EH (cell line): Measurements from ENCODE around the gene SPRN.
"Not testable (repeated sequence)": the region's sequence is repeated elsewhere in the genome, so short reads cannot be mapped to it uniquely, and the experiment has no call there.

Experiments used
- DNase-seq: peaks from one replicate; pipeline ENCODE4 v3.0.0-alpha.2; 2015; ENCODE audit warnings: low read depth

The SPRN gene, protein sequence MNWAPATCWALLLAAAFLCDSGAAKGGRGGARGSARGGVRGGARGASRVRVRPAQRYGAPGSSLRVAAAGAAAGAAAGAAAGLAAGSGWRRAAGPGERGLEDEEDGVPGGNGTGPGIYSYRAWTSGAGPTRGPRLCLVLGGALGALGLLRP

DNA sequence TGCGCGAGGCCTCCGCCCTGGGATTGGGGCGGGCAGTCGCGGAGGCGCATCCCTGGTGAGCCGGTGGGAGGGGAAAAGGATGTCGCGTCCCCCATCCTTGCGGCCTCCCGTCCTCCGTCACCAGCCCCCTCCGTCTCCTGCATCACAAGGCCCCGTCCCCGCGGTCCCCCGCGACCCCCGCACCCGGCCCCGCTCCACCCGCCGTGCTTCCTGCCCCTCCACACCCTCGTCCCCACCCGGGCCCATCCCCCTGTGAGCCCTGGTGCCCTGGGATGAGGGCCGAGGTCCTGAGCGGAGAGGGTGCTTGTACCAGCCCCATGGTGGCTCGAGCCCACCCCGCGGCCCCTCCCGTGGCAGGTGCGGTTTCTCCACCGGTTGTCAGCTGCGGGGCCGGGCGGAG is at the start of gene SPRN:
Gene SPRN, minus strand, starts transcription at position 25 of the 400 bp plus-strand sequence. CDS start 944 bp downstream, outside the sequence.
- not testable (repeated sequence) for DNase-seq

DNA sequence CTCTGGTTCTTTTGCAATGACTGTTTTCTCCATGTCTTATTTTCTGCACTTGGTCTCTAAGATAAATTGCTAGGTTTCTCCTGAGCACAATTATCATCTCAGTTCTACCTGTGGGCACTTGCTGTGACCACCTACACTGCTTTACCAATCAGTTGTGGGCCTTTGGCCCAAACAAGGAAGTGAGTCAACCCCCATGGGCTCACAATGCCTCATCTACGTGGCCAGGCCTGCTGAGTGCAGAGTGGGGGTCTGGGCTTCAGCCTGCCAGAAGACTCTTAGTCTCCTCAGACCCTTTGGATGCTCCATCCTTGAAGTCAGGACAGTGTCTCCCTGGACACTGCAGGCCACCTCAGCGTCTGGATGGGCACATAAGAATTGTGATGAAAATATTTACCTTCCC is 49.6 kb upstream of the SPRN start:
- no peak for DNase-seq

DNA sequence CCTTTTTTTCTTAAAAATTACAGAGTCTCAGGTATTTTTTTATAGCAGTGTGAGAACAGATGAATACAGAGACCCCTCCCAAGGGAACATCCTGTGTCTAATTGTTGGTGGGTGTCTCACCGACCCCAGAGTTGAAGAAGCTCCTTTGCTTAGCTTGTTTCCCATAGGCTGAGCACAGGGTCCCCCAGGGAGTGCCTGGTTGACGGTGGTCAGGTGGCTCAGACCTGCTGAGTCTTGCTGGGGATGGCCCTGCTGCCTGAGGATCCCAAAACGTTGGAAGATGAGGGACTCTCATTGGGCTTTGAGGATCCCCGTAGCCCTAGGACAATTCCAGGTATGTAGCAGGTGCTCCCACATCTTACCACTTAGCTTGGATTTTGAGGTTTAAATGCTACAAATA is 48.8 kb upstream of the SPRN start:
- DNase-seq, result no peak

DNA sequence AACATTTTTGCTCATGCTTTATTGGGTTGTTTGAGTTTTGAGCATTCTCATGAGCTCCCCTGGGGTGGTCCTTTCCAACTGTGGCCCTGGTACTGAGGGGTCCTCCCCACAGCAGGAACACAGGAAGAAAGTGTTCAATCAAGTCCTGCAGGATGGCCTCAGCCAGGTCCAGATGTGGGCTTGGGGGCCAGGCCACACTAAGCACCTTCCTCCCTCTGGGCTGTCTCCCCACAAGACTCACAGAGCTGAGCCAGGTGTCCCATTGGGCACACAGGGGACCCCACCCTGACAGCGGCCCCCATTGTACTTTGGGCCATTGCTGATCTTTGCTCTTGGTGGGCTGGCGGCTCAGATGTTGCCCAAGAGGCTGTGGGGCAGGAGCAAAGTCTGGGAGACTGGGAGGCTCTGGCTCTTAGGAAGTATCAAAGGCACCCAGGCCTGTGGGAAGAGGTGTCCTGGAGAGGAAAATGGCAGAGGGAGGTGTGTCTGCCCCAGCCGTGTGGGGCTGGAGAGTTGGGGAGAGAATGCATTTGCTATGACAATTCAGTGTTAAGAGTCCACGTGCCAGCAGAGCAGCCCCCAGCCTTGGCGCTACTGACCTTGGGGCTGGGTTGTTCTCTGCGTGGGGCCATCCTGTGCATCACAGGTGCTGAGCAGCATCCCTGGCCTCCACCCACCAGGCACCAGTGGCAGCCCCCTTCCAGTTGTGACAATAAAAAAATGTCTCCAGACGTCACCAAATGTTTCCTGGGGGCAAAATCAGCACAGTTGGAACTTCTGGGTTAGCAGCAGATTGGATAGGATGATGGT is 47.1 kb upstream of the SPRN start:
- no peak for DNase-seq

DNA sequence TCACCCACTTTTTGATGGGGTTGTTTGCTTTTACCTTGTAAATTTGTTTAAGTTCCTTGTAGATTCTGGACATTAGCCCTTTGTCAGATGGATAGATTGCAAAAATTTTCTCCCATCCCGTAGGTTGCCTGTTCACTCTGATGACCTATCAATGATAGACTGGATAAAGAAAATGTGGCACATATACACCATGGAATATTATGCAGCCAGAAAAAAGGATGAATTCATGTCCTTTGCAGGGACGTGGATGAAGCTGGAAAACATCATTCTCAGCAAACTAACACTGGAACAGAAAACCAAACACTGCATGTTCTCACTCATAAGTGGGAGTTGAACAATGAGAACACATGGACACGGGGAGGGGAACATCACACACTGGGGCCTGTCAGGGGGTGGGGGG is 44.8 kb upstream of the SPRN start:
- not testable (repeated sequence) for DNase-seq

DNA sequence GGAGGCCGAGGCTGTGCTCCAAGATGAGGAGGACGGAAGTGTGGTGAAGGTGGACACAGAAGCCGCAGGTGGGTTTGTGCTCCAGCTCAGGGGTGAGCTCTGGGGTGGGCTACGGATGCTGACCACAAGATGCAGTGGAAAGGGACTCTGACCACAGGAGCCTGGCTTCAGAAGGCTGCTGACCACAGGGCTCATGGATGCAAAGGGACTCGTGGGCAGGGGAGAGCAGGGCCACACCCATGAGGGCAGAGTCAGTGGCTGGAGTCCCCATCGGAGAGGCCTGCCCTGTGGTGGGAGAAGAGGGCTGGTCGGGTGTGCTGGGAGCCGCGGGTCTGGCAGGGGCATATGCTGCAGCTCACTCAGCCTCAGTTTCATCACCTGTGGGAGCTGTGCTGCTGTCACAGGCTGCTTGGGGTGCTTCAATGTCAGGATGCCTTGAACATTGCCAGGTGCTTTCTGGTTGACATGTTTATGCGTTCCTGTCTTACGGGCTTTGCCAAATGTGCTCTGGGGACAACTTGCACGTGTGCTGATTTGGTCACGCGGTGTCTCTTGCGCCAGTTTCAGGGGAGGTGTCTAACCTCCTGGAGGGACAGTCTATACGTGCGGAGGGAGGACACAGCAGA is 43.0 kb upstream of the SPRN start:
- no peak for DNase-seq

DNA sequence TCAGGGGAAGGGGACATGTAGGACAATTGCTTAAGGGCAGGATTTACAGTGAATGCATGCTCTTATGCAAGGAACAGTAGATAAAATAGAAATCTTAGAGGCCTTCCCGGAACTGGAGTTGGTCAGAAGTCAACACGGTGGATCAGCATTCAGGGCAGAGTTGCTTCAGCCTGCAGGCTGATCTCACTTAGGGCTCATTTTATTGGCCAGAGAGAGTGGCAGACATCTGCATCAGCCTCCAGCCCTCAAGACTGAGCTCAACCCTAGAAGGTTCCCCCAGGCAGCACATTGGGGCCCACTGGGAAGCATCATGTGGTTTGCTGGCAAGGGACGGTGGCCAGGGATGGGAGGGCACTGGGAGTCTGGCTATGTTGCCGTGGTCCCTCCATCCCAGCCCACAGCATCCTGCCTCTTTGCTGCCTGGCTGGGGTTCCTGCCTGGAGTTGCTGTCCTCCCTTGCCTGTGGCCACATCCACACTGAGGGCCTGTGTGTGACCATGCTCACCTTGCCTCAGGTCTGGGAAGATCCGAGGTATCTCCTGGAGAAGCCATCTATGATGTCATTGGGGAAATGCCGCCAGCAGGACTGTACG is 42.4 kb upstream of the SPRN start:
- no peak for DNase-seq

DNA sequence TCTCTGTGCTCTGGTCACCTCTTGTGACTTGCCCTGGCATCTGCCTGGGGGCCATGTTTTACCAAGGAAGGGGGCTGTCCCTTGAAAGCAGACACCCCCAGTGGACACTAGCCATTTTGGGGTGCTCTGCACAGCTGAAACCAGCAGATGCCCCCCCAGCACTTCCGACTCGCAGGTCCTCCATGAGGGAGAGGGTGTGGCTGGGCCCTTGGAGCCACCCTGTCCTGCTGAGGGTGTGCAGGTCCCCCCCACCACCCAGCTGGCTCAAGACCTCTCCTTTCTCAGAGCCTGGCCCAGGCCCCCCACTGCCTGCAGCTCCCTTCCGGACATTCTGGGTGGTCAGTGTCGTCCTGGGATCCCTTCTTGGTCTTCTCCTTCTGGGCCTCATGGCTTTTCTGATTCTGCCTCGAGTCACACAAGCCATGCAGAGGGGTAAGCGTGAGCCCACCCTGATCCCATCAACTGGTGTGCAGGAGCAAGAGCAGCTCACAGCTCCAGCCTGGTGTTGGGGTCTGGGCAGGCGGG is 41.6 kb upstream of the SPRN start:
- DNase-seq, result no peak

DNA sequence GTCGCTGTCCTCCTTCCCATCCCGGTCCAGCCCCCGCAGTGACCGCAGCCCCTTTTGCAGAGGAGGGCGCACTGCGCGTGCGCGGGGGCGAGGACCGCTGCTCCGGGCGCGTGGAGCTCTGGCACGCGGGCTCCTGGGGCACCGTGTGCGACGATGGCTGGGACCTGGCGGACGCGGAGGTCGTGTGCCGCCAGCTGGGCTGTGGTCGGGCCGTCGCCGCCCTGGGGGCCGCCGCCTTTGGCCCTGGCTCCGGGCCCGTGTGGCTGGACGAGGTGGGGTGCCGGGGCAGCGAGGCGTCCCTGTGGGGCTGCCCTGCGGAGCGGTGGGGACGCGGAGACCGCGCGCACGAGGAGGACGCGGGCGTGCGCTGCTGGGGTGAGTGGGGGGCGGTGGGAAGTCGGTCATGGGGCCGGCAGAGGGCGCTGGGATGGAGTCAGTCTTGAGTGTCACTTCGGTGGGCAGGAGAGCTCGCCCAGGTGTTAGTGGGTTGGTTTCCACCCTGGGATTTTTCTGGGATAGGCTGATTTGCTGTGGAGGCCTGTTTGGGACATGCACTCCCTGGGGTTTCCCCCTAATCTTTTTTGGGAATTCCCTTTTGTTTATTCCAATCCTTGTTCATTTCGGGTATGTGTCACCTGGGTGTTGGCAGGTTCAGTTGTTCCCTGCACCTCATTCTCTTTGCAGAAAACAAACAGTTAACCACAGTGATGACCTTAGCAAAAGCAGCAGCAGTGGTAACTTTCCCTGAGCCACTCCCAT is 40.9 kb upstream of the SPRN start:
- no peak for DNase-seq

DNA sequence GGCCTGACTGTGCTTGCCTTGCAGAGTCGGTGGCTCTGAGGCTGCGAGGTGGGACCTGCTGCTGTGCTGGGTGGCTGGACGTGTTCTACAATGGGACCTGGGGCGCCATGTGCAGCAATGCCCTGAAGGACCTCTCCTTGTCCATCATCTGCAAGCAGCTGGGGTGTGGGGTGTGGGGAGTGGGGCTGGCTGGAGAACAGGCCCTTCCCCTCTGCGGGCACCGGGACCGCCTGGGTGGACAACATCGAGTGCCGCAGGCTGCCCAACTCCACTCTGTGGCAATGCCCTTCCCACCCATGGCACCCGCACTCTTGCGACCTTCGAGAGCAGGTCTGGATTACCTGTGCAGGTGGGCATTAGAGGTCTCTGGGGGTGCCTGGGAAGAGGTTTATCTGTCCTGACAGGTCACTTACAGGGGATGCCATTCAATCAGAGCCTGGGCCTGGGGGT is 40.2 kb upstream of the SPRN start:
- DNase-seq, result no peak

DNA sequence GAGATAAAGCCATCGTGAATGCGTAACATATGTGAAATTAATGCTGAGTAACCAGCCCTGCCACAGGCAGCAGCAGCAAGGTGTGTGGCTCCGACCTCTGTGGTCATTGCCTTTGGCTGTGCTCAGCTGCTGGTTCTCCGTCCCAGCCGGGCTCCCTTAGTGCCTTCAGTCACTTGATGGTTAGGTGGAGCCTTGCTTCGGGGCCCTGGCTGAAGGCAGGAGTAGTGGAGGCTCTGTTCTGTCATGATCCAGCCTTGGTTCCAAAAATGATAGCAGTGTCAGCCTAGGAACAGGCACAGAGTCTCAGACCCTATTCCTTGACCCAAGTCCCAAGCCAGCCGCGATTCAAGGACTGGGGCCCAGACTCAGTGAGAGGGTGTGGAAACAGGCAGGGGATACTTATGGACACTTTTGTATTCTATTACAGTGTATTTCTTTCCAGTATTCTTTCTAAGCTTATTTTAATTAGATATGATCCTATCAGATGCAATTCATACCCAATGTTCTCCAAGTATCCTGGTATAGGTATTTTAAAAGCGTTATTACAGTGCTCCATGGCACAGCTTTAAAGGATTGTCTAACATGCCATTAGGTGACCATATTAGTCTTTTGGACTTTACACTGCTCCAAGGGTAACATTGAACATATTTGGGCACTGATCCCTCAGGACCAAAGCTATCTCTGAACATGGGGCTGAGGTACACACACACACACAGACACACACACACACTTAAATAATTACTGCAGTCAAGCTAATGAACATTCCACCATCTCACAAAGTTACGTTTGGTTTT is 38.3 kb upstream of the SPRN start:
- DNase-seq, result no peak

DNA sequence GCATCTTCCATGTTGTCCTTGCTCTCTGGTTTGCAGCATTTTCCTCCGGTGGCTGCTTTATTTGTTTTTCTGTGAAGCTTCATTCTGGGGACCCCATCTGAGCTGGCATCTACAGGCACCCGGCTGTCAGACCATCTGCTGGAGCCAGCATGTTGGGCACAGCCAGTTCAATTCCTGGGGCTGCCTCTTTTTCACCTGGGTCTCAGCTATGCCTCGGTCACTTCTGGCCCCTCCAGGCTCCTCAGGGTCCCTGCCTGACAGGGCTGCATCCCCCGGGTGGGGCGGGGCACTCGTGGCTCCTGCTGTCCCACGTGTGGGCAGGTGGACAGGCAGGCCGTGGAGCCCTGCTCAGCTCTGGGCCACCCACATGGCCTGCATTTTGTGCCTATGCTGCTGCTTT is 37.4 kb upstream of the SPRN start:
- DNase-seq, result no peak

DNA sequence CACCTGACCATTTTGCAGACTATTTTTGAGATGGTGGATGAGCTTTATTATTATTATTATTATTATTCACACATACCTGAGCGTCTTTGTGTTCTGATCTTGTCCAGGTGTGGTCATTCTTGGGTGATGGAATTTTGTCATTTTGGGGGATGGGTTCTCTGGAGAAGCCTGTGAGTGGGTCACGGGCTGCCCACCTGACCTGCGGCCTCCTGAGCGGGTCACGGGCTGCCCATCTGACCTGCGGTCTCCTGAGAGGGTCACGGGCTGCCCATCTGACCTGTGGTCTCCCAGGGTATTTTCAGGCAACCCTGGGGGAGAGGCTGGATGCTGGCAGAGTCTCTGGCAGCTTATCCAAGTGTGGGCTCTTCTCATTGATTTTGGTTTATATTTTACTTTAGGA is 36.6 kb upstream of the SPRN start:
- DNase-seq, result no peak

DNA sequence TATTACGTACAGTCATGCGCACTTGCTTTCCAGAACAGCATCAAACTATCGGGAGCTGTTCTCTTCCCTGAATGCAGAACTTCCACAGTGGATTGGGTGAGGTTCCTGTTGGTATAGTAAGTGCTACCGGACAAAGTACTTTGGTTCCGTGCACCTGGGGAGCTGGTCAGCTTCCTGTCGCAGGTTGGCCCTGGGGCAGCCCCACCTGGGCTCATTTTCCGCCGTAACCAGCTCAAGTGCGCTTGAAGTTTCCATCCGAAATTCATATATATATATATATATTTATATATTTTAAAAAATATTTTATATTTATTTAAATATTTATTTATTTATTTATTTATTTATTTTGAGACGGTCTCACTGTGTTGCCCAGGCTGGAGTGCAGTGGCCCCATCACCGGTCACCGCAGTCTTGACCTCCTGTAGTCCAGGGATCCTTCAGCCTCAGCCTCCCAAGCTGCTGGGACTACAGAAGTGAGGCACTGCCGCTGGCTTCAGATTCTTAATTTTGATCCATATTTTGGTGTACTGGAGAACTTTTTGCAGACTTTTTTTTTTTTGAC is 35.9 kb upstream of the SPRN start:
- no peak for DNase-seq

DNA sequence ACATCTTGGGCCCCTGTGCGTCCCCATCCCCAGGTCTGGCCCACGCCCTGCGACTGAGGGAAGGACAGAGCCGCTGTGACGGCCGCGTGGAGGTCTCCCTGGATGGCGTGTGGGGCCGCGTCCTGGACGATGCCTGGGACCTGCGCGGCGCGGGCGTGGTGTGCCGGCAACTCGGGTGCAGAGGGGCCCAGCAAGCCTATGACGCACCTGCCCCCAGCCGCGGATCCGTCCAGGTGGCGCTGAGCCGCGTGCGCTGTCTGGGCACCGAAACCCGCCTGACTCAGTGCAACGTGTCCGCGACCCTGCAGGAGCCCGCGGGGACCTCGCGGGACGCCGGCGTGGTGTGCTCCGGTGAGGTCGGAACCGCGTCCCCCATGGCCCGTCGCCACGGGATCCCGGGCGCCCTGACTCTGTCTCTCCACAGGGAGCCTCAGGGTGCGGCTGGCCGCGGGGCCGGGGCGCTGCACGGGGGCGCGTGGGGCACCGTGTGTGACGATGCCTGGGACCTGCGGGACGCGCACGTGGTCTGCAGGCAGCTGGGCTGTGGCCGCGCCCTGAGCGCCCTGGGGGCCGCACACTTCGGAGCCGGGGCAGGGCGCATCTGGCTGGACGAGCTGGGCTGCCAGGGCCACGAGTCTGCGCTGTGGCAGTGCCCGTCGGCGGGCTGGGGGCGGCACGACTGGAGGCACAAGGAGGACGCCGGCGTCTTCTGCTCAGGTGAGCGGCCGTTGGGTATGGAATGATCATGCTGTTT is 35.2 kb upstream of the SPRN start:
- DNase-seq, result no peak

DNA sequence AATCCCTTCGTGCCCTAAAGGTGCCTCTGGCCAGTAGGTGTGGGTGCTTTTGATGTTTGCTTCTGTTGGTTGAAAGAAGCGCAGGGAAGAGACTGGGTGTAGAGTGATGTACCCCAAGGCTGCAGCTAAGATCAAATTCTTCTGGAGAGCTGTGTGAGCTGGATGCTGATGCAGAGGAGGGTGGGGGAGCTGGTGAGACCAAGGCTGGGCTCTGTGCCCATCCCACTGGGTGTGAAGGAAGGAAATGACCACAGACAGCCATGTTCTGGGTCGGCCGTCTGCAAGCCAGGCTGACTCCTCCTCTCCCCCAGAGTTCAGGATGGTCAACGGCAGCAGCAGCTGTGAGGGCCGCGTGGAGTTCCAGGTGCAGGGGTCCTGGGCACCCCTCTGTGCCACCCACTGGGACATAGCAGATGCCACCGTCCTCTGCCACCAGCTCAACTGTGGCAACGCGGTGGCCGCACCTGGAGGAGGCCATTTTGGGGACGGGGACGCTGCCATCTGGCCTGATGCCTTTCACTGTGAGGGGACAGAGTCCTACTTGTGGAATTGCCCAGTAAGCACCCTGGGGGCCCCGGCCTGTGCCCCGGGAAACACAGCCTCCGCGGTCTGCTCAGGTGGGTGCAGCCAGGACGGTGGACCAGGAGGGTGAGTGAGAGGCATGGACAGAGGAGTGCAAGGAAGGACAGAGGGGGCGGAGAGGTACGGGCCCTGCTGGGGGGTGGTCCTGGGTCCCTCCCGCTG is 34.5 kb upstream of the SPRN start:
- peak; percentile 15 for DNase-seq

DNA sequence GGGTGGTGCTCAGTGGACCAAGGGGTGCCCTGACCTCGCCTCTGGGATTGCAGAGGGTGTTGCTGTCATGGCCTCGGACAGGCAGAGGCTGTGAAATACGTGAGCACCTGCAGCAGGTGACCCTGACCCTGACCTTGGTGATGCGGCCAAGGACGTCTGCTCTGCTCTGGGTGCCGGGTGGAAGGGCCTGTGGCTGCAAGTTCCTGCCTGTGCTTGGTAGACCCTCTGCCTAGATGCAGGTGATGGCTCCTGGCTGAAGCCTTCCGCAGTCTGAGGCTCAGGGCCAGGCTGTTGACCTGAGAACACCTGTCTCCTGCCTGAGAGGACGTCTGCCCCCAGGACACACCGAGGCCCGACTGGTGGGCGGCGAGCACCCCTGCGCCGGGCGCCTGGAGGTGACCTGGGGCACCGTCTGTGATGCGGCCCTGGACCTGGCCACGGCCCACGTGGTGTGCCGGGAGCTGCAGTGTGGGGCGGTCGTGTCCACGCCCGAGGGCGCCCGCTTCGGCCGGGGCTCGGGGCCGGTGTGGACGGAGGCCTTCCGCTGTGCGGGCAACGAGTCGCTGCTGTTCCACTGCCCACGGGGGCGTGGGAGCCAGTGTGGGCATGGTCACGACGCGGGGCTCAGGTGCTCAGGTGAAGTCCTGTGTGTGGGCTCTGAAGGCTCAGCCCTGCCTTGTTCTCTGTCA is 33.7 kb upstream of the SPRN start:
- no peak for DNase-seq

DNA sequence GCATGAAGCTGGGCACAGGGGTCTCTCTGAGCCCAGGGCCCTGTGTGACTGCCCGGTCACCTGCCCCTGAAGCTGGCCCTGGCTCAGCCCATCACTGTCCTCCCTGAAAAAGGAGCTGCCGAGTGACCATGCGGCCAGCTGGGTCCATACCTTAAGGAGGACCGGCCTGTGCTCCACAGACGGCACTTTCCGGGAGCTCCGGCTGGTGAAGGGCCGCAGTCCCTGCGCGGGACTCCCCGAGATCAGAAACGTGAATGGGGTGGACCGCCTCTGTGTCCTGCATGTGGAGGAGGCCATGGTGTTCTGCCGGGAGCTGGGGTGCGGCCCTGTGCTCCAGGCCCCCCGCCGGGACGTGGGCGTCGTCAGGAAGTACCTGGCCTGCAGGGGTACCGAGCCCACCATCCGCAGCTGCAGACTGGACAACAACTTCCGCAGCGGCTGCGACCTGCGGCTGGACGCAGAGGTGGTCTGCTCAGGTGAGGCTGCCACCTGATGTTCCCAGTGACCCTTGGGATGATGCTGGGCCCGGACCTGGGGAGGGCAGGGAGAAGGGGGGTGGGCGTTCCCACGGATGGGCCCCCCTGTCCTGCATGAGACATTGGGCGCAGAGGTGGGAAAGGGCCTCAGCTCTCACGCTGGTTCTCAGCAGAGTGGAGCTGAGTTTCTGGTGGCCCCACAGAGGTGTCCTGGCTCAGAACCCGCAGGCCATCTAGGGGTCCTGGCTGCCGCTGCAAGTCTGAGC is 32.8 kb upstream of the SPRN start:
- DNase-seq, result no peak
